Neural cell (in vitro differentiated cells): ENCODE results near the gene SENP2. TPM values are rescaled to one million over a fixed set of nuclear protein-coding genes. Genes with fewer than 3 reads are reported as not detected.

Experiments
- H2AFZ ChIP-seq: fragments of 200-600, 300-800 bp; sonication (generic), shearing (Covaris generic); 2 replicates; pipeline ENCODE4 v1.6.0; 2014; ENCODE audit warnings: low read depth, mild to moderate bottlenecking, antibody characterized with exemption, low read length, moderate library complexity
- H3F3A ChIP-seq: fragments of 200-600 bp; shearing (Covaris generic); 2 replicates; pipeline ENCODE4 v1.6.1; 2016; ENCODE audit warnings: mild to moderate bottlenecking, moderate library complexity, mixed read lengths, antibody characterized with exemption, low read length; ENCODE audit not compliant: insufficient read depth, poor library complexity, severe bottlenecking
- H3K27ac ChIP-seq: fragments of 200-600, 300-800 bp; sonication (generic), shearing (Covaris generic); 2 replicates; pipeline ENCODE4 v1.5.1; 2014; ENCODE audit warnings: mild to moderate bottlenecking, low read length, moderate library complexity
- H3K27me3 ChIP-seq: fragments of 300-800, 200-600 bp; sonication (generic), shearing (Covaris generic); 2 replicates; pipeline ENCODE4 v1.6.0; 2014; ENCODE audit warnings: mild to moderate bottlenecking, low read depth, low read length, moderate library complexity; ENCODE audit not compliant: insufficient read depth
- H3K36me3 ChIP-seq: fragments of 300-800, 200-600 bp; sonication (generic), shearing (Covaris generic); 2 replicates; pipeline ENCODE4 v1.5.1; 2014; ENCODE audit warnings: mild to moderate bottlenecking, antibody characterized with exemption, low read length, moderate library complexity; ENCODE audit not compliant: insufficient read depth
- H3K4me2 ChIP-seq: fragments of 300-800, 200-600 bp; sonication (generic), shearing (Covaris generic); 2 replicates; pipeline ENCODE4 v1.6.0; 2014; ENCODE audit warnings: mild to moderate bottlenecking, low read length
- H3K4me3 ChIP-seq: fragments of 300-800, 200-600 bp; sonication (generic), shearing (Covaris generic); 2 replicates; pipeline ENCODE4 v1.5.1; 2014; ENCODE audit warnings: mild to moderate bottlenecking, low read length, moderate library complexity
- H3K79me2 ChIP-seq: fragments of 200-600 bp; shearing (Covaris generic); replicated peaks from 2 replicates; pipeline ENCODE4 v1.6.0; 2014; ENCODE audit warnings: mild to moderate bottlenecking, low read length, moderate library complexity; ENCODE audit not compliant: insufficient read depth
- H3K9ac ChIP-seq: fragments of 300-800, 200-600 bp; sonication (generic), shearing (Covaris generic); 2 replicates; pipeline ENCODE4 v1.6.1; 2016; ENCODE audit warnings: mild to moderate bottlenecking, low read length, mixed read lengths
- H3K9me2 ChIP-seq: fragments of 200-600 bp; shearing (Covaris generic); 2 replicates; pipeline ENCODE4 v1.6.1; 2016; ENCODE audit warnings: mild to moderate bottlenecking, low read length, mixed read lengths; ENCODE audit not compliant: insufficient read depth
- H3K9me3 ChIP-seq: fragments of 200-600, 300-800 bp; sonication (generic), shearing (Covaris generic); 2 replicates; pipeline ENCODE4 v1.6.1; 2016; ENCODE audit warnings: mild to moderate bottlenecking, mixed run types, low read length, moderate library complexity, mixed read lengths
- H4K20me1 ChIP-seq: fragments of 200-600 bp; shearing (Covaris generic); 2 replicates; pipeline ENCODE4 v1.6.1; 2016; ENCODE audit warnings: mild to moderate bottlenecking, mixed run types; ENCODE audit not compliant: insufficient read depth
- EP300 ChIP-seq: fragments of 450-650 bp; conservative IDR thresholded peaks from 2 replicates; pipeline ENCODE4 v1.6.1; 2014; ENCODE audit warnings: antibody characterized with exemption, mild to moderate bottlenecking, moderate library complexity; ENCODE audit not compliant: poor library complexity, severe bottlenecking
- EZH2 ChIP-seq: fragments of 200-600, 300-800 bp; shearing (Covaris generic), sonication (generic); IDR thresholded peaks from 2 replicates; pipeline ENCODE4 v1.6.1; 2014; ENCODE audit warnings: antibody characterized with exemption, low read length, borderline replicate concordance, mild to moderate bottlenecking; ENCODE audit not compliant: insufficient read depth, poor library complexity, severe bottlenecking
- MXI1 ChIP-seq: fragments of 450-650 bp; conservative IDR thresholded peaks from 2 replicates; pipeline ENCODE4 v1.6.1; 2014; ENCODE audit warnings: antibody characterized with exemption, mild to moderate bottlenecking; ENCODE audit not compliant: poor library complexity, severe bottlenecking
- POLR2AphosphoS5 ChIP-seq: IDR thresholded peaks from 2 replicates; pipeline ENCODE4 v1.6.1; 2012
- RAD21 ChIP-seq: fragments of 450-650 bp; conservative IDR thresholded peaks from 2 replicates; pipeline ENCODE4 v1.6.1; 2014; ENCODE audit warnings: antibody characterized with exemption, mild to moderate bottlenecking, moderate library complexity
- SMC3 ChIP-seq: fragments of 450-650 bp; conservative IDR thresholded peaks from 2 replicates; pipeline ENCODE4 v1.6.1; 2014; ENCODE audit warnings: antibody characterized with exemption, mild to moderate bottlenecking, moderate library complexity; ENCODE audit not compliant: poor library complexity
- TAF1 ChIP-seq: IDR thresholded peaks from 2 replicates; pipeline ENCODE4 v1.6.1; 2012; ENCODE audit warnings: low read depth
- polyA plus RNA-seq: library from polyadenylated mRNA; depleted of rRNA; stranded (reverse); fragments of >200 nt; gene quantifications from 2 replicates; pipeline ENCODE4 v1.2.3, GENCODE V29; 2014
- TF ChIP-seq, protein P1 (sequence below): IDR thresholded peaks from 2 replicates; pipeline ENCODE4 v1.6.1; 2012; ENCODE audit warnings: borderline replicate concordance
- TF ChIP-seq, protein P2 (sequence below): fragments of 450-650 bp; IDR thresholded peaks from 2 replicates; pipeline ENCODE4 v1.5.1; 2014; ENCODE audit warnings: antibody characterized with exemption, mild to moderate bottlenecking, moderate library complexity; ENCODE audit not compliant: poor library complexity, severe bottlenecking

The SENP2 gene
- polyA plus RNA-seq, 1 donor from 2014 or later = 40.1 TPM

DNA sequence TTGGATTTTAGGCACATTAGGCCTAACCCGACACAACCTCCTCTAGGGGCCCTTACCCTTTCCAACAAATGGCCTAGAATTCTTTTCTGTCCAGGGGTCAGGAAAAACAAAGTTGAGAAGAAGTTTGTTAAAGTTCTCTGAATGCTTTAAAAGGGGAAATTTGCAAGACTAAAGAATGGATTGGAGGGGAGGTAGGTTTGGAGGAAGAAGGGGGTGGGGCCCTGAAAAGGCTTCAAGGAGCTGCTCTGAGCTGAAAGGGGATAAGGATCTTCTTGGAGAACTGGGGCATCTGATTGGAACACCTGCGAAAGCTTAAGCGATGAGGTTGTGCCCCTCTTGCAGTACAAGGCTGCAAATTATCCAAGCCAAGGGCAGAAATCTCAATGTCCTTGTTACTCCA lies 3.9 kb upstream of the SENP2 start:
- Histone ChIP-seq H3K9ac (no peak overlapping the region), H3K4me2 (no peak overlapping the region), H3F3A (no peaks in the 10 kb centered on the region), H4K20me1 (no peaks in the 10 kb centered on the region), H3K27me3 (no peaks in the 10 kb centered on the region), H2AFZ (no peak overlapping the region), H3K36me3 (no peaks in the 10 kb centered on the region), H3K9me3 (no peaks in the 10 kb centered on the region), H3K79me2 (peaks cover 1% of the 10 kb centered on the region), H3K27ac (no peak overlapping the region), H3K9me2 (no peaks in the 10 kb centered on the region), H3K4me3 (no peak overlapping the region)
- TF ChIP-seq TAF1 (no peak), SMC3 (no peak), RAD21 (no peak), MXI1 (no peak), EP300 (no peak), POLR2AphosphoS5 (no peak), EZH2 (no peak)
- TF ChIP-seq, protein P1, sequence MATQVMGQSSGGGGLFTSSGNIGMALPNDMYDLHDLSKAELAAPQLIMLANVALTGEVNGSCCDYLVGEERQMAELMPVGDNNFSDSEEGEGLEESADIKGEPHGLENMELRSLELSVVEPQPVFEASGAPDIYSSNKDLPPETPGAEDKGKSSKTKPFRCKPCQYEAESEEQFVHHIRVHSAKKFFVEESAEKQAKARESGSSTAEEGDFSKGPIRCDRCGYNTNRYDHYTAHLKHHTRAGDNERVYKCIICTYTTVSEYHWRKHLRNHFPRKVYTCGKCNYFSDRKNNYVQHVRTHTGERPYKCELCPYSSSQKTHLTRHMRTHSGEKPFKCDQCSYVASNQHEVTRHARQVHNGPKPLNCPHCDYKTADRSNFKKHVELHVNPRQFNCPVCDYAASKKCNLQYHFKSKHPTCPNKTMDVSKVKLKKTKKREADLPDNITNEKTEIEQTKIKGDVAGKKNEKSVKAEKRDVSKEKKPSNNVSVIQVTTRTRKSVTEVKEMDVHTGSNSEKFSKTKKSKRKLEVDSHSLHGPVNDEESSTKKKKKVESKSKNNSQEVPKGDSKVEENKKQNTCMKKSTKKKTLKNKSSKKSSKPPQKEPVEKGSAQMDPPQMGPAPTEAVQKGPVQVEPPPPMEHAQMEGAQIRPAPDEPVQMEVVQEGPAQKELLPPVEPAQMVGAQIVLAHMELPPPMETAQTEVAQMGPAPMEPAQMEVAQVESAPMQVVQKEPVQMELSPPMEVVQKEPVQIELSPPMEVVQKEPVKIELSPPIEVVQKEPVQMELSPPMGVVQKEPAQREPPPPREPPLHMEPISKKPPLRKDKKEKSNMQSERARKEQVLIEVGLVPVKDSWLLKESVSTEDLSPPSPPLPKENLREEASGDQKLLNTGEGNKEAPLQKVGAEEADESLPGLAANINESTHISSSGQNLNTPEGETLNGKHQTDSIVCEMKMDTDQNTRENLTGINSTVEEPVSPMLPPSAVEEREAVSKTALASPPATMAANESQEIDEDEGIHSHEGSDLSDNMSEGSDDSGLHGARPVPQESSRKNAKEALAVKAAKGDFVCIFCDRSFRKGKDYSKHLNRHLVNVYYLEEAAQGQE = no peak
- TF ChIP-seq, protein P2, sequence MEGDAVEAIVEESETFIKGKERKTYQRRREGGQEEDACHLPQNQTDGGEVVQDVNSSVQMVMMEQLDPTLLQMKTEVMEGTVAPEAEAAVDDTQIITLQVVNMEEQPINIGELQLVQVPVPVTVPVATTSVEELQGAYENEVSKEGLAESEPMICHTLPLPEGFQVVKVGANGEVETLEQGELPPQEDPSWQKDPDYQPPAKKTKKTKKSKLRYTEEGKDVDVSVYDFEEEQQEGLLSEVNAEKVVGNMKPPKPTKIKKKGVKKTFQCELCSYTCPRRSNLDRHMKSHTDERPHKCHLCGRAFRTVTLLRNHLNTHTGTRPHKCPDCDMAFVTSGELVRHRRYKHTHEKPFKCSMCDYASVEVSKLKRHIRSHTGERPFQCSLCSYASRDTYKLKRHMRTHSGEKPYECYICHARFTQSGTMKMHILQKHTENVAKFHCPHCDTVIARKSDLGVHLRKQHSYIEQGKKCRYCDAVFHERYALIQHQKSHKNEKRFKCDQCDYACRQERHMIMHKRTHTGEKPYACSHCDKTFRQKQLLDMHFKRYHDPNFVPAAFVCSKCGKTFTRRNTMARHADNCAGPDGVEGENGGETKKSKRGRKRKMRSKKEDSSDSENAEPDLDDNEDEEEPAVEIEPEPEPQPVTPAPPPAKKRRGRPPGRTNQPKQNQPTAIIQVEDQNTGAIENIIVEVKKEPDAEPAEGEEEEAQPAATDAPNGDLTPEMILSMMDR = no peak

DNA sequence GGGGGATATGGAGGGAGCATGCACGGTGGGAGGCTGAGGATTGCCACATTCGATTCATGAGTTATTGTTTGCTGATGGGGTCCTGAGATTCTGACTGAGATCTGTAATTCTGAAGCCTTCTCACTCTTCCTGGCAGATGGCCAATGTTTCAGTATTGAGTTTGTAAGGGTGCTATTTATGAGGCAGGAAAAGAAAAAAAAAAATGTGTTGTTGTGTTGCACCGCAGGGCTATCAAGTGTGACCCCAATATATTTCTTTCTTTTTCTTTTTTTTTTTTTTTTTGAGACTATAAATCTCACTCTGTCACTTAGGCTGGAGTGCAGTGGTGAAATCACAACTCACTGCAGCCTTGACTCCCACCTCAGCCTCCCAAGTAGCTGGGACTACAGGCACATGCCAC lies 3.2 kb upstream of the SENP2 start:
- no peak overlapping the region for H3K4me3 ChIP-seq
- H3K9me3 ChIP-seq = no peaks in the 10 kb centered on the region
- H3K9ac ChIP-seq = no peak overlapping the region
- H3K79me2 ChIP-seq = peaks cover 7% of the 10 kb centered on the region
- no peak overlapping the region for H3K27ac ChIP-seq
- no peaks in the 10 kb centered on the region for H3K9me2 ChIP-seq
- TF ChIP-seq MXI1 = no peak
- TF ChIP-seq, protein P1 = no peak
- no peak for TF ChIP-seq TAF1
- TF ChIP-seq, protein P2 = no peak
- TF ChIP-seq RAD21 = no peak
- no peak for TF ChIP-seq EZH2
- no peak for TF ChIP-seq SMC3
- TF ChIP-seq POLR2AphosphoS5 = no peak
- TF ChIP-seq EP300 = no peak
- H2AFZ ChIP-seq = no peak overlapping the region
- H3F3A ChIP-seq = no peaks in the 10 kb centered on the region
- H3K4me2 ChIP-seq = no peak overlapping the region
- H3K27me3 ChIP-seq = no peaks in the 10 kb centered on the region
- H3K36me3 ChIP-seq = no peaks in the 10 kb centered on the region
- no peaks in the 10 kb centered on the region for H4K20me1 ChIP-seq
